Karpas-422 (cell line): Measurements from ENCODE around the gene CLEC4C. TPM values are rescaled to one million over a fixed set of nuclear protein-coding genes. Genes with fewer than 3 reads are reported as not detected.

Experiments used
- DNase-seq: peaks from one replicate; pipeline ENCODE4 v3.0.0-alpha.2; 2015
- H2AFZ ChIP-seq: fragments of 200-600 bp; sonication (generic); 2 replicates; pipeline ENCODE4 v1.6.1; 2014; ENCODE audit warnings: antibody characterized with exemption, low read length, mixed read lengths
- H3K27ac ChIP-seq: fragments of 200-600 bp; sonication (generic); 2 replicates; pipeline ENCODE4 v1.5.1; 2014; ENCODE audit warnings: mild to moderate bottlenecking, low read length, moderate library complexity
- H3K27me3 ChIP-seq: fragments of 200-600 bp; sonication (generic); 2 replicates; pipeline ENCODE4 v1.6.1; 2014; ENCODE audit warnings: low read length, mixed read lengths
- H3K36me3 ChIP-seq: fragments of 200-600 bp; sonication (generic); 2 replicates; pipeline ENCODE4 v1.6.1; 2014; ENCODE audit warnings: low read length, mixed read lengths; ENCODE audit not compliant: insufficient read depth
- H3K4me1 ChIP-seq: fragments of 200-600 bp; sonication (generic); 2 replicates; pipeline ENCODE4 v1.6.1; 2014; ENCODE audit warnings: mild to moderate bottlenecking, low read length, mixed read lengths
- H3K4me2 ChIP-seq: fragments of 200-600 bp; sonication (generic); 2 replicates; pipeline ENCODE4 v1.6.1; 2014; ENCODE audit warnings: low read length, low read depth, mild to moderate bottlenecking; ENCODE audit not compliant: poor library complexity, severe bottlenecking
- H3K4me3 ChIP-seq: fragments of 200-600 bp; sonication (generic); 2 replicates; pipeline ENCODE4 v1.5.1; 2014; ENCODE audit warnings: mild to moderate bottlenecking, antibody characterized with exemption, low read length, mixed read lengths
- H3K79me2 ChIP-seq: fragments of 200-600 bp; sonication (generic); 2 replicates; pipeline ENCODE4 v1.6.1; 2014; ENCODE audit warnings: mild to moderate bottlenecking, low read length, mixed read lengths
- H3K9ac ChIP-seq: fragments of 200-600 bp; sonication (generic); 2 replicates; pipeline ENCODE4 v1.6.0; 2014; ENCODE audit warnings: low read length
- H3K9me2 ChIP-seq: fragments of 200-600 bp; sonication (generic), shearing (Covaris generic); replicated peaks from 2 replicates; pipeline ENCODE4 v1.6.0; 2014; ENCODE audit warnings: mild to moderate bottlenecking, low read length, moderate library complexity; ENCODE audit not compliant: insufficient read depth
- H3K9me3 ChIP-seq: fragments of 300-700, 200-600 bp; sonication (generic); 2 replicates; pipeline ENCODE4 v1.6.1; 2014; ENCODE audit warnings: low read length, mixed read lengths
- H4K20me1 ChIP-seq: fragments of 200-600 bp; sonication (generic); 2 replicates; pipeline ENCODE4 v1.6.1; 2014; ENCODE audit warnings: mild to moderate bottlenecking, antibody characterized with exemption, low read length, low read depth; ENCODE audit not compliant: insufficient read depth
- total RNA-seq: library from RNA; depleted of rRNA; stranded (reverse); fragments of >200 nt; shearing (Covaris generic); gene quantifications from 2 replicates; pipeline ENCODE4 v1.2.3, GENCODE V29; 2014; ENCODE audit warnings: low replicate concordance

Gene CLEC4C
- total RNA-seq, 1 experiment from 2014 or later, result not detected

GRCh38 chr12:7716381-7716780 lies 30.8 kb downstream of the CLEC4C start:
- H3K36me3 ChIP-seq, result no peaks in the 10 kb centered on the region
- no peaks in the 10 kb centered on the region for H4K20me1 ChIP-seq
- H3K27ac ChIP-seq, result no peak overlapping the region
- H3K9me2 ChIP-seq, result no peaks in the 10 kb centered on the region
- H3K9ac ChIP-seq, result no peak overlapping the region
- H3K27me3 ChIP-seq, result no peaks in the 10 kb centered on the region
- H2AFZ ChIP-seq, result no peak overlapping the region
- H3K79me2 ChIP-seq, result no peaks in the 10 kb centered on the region
- H3K4me2 ChIP-seq, result no peak overlapping the region
- H3K9me3 ChIP-seq, result no peaks in the 10 kb centered on the region
- no peak for DNase-seq
- no peak overlapping the region for H3K4me3 ChIP-seq
- H3K4me1 ChIP-seq, result no peaks in the 10 kb centered on the region

- Histone ChIP-seq H3K4me2 (no peak overlapping the region), H3K9me2 (no peaks in the 10 kb centered on the region), H3K36me3 (no peaks in the 10 kb centered on the region), H3K9ac (no peak overlapping the region), H3K79me2 (no peaks in the 10 kb centered on the region), H2AFZ (no peak overlapping the region), H3K27ac (no peak overlapping the region), H3K9me3 (no peaks in the 10 kb centered on the region), H3K4me1 (no peaks in the 10 kb centered on the region), H3K27me3 (no peaks in the 10 kb centered on the region), H4K20me1 (no peaks in the 10 kb centered on the region), H3K4me3 (no peak overlapping the region)
- no peak for DNase-seq
Measured at GRCh38 chr12:7712841-7713442, 34.2 kb downstream of the CLEC4C start.

GRCh38 chr12:7711133-7711532 lies 36.0 kb downstream of the CLEC4C start, which contains the start of gene DPPA3:
Gene DPPA3, plus strand, starts transcription at chr12:7711433. Its CDS starts 138 bp downstream, at chr12:7711571.
- no peak within 1 kb of the TSS for H3K4me3 ChIP-seq
- no peak within 1 kb of the TSS for H3K27ac ChIP-seq
- no peaks in the 10 kb centered on the region for H3K36me3 ChIP-seq
- H4K20me1 ChIP-seq, result no peaks in the 10 kb centered on the region
- no peak within 1 kb of the TSS for H3K4me2 ChIP-seq
- H3K27me3 ChIP-seq, result no peaks in the 10 kb centered on the region
- H3K4me1 ChIP-seq, result no peaks in the 10 kb centered on the region
- no peak within 1 kb of the TSS for H3K9ac ChIP-seq
- H3K9me3 ChIP-seq, result no peaks in the 10 kb centered on the region
- DNase-seq, result no peak
- no peaks in the 10 kb centered on the region for H3K9me2 ChIP-seq
- no peak within 1 kb of the TSS for H2AFZ ChIP-seq
- H3K79me2 ChIP-seq, result no peaks in the 10 kb centered on the region

- H3K9me3 ChIP-seq, result no peaks in the 10 kb centered on the region
- no peaks in the 10 kb centered on the region for H3K79me2 ChIP-seq
- H3K9ac ChIP-seq, result no peak overlapping the region
- DNase-seq, result no peak
- H3K4me2 ChIP-seq, result no peak overlapping the region
- H3K9me2 ChIP-seq, result no peaks in the 10 kb centered on the region
- no peak overlapping the region for H3K27ac ChIP-seq
- H2AFZ ChIP-seq, result no peak overlapping the region
- H3K36me3 ChIP-seq, result no peaks in the 10 kb centered on the region
- H3K4me3 ChIP-seq, result no peak overlapping the region
- no peaks in the 10 kb centered on the region for H3K4me1 ChIP-seq
- H3K27me3 ChIP-seq, result no peaks in the 10 kb centered on the region
- H4K20me1 ChIP-seq, result no peaks in the 10 kb centered on the region
Measured at GRCh38 chr12:7709969-7710675, 37.1 kb downstream of the CLEC4C start.

- no peaks in the 10 kb centered on the region for H3K36me3 ChIP-seq
- H3K4me1 ChIP-seq, result no peaks in the 10 kb centered on the region
- H3K9ac ChIP-seq, result no peak overlapping the region
- H3K27ac ChIP-seq, result no peak overlapping the region
- DNase-seq, result no peak
- no peaks in the 10 kb centered on the region for H3K9me2 ChIP-seq
- no peaks in the 10 kb centered on the region for H3K9me3 ChIP-seq
- no peak overlapping the region for H3K4me2 ChIP-seq
- no peak overlapping the region for H3K4me3 ChIP-seq
- no peak overlapping the region for H2AFZ ChIP-seq
- no peaks in the 10 kb centered on the region for H3K27me3 ChIP-seq
- H3K79me2 ChIP-seq, result no peaks in the 10 kb centered on the region
- H4K20me1 ChIP-seq, result no peaks in the 10 kb centered on the region
Measured at GRCh38 chr12:7705846-7706245, 41.3 kb downstream of the CLEC4C start.

GRCh38 chr12:7695566-7696197 lies 51.5 kb downstream of the CLEC4C start, which contains the start of gene GDF3:
Gene GDF3, minus strand, starts transcription at chr12:7695775. Its CDS starts 47 bp downstream, at chr12:7695728.
- Histone ChIP-seq H3K9ac (no peak within 1 kb of the TSS), H3K27ac (no peak within 1 kb of the TSS), H4K20me1 (no peaks in the 10 kb centered on the region), H3K36me3 (no peaks in the 10 kb centered on the region), H3K9me3 (no peaks in the 10 kb centered on the region), H3K79me2 (no peaks in the 10 kb centered on the region), H3K27me3 (no peaks in the 10 kb centered on the region), H3K4me2 (no peak within 1 kb of the TSS), H2AFZ (no peak within 1 kb of the TSS), H3K4me1 (no peaks in the 10 kb centered on the region), H3K4me3 (no peak within 1 kb of the TSS), H3K9me2 (no peaks in the 10 kb centered on the region)
- DNase-seq, result no peak

GRCh38 chr12:7695237-7695560 lies 52.0 kb downstream of the CLEC4C start:
- Histone ChIP-seq H3K9me3 (no peaks in the 10 kb centered on the region), H3K79me2 (no peaks in the 10 kb centered on the region), H3K9ac (no peak overlapping the region), H3K27me3 (no peaks in the 10 kb centered on the region), H3K4me1 (no peaks in the 10 kb centered on the region), H3K9me2 (no peaks in the 10 kb centered on the region), H3K27ac (no peak overlapping the region), H4K20me1 (no peaks in the 10 kb centered on the region), H3K36me3 (no peaks in the 10 kb centered on the region), H3K4me3 (no peak overlapping the region), H2AFZ (no peak overlapping the region), H3K4me2 (no peak overlapping the region)
- DNase-seq, result no peak

- no peak overlapping the region for H3K9ac ChIP-seq
- H3K79me2 ChIP-seq, result no peaks in the 10 kb centered on the region
- no peaks in the 10 kb centered on the region for H3K36me3 ChIP-seq
- H3K4me1 ChIP-seq, result no peaks in the 10 kb centered on the region
- H3K27ac ChIP-seq, result no peak overlapping the region
- no peak overlapping the region for H2AFZ ChIP-seq
- H3K4me2 ChIP-seq, result no peak overlapping the region
- no peaks in the 10 kb centered on the region for H3K9me3 ChIP-seq
- DNase-seq, result no peak
- no peaks in the 10 kb centered on the region for H3K9me2 ChIP-seq
- no peak overlapping the region for H3K4me3 ChIP-seq
- no peaks in the 10 kb centered on the region for H4K20me1 ChIP-seq
- H3K27me3 ChIP-seq, result no peaks in the 10 kb centered on the region
Measured at GRCh38 chr12:7694556-7695236, 52.5 kb downstream of the CLEC4C start.
